Bronchial epithelial cell (primary cell): ENCODE data around the gene SLC44A2. TPM values are rescaled to one million over a fixed set of nuclear protein-coding genes. Genes with fewer than 3 reads are reported as not detected.
A peak's percentile ranks its signal among the peaks of the same experiment; 100 is the strongest.

ENCODE experiments used
- DNase-seq: peaks from one replicate; pipeline ENCODE4 v3.0.0-alpha.2; 2010; ENCODE audit warnings: low read depth
- FAIRE-seq: peaks from 2 replicates; lab custom pipeline; 2011; peaks lifted over from hg19 to GRCh38; lab: Jason Lieb, UNC
- H3K27me3 ChIP-seq: 2 replicates; pipeline ENCODE4 v1.5.1; 2011; ENCODE audit warnings: low read length; ENCODE audit not compliant: control insufficient read depth, insufficient read depth
- H3K36me3 ChIP-seq: 2 replicates; pipeline ENCODE4 v1.5.1; 2011; ENCODE audit warnings: low read length; ENCODE audit not compliant: control insufficient read depth, insufficient read depth
- H3K4me3 ChIP-seq: 2 replicates; pipeline ENCODE4 v1.5.1; 2011; ENCODE audit warnings: mild to moderate bottlenecking, low read depth, low read length, control low read depth
- total RNA-seq: library from RNA; depleted of rRNA; stranded (reverse); fragments of >200 nt; gene quantifications from 2 replicates; pipeline ENCODE4 v1.2.1, GENCODE V29; 2014
- TF ChIP-seq, protein P1 (sequence below): IDR thresholded peaks from 2 replicates; pipeline ENCODE4 v1.5.1; 2011; ENCODE audit warnings: mild to moderate bottlenecking, moderate library complexity, low read length, control low read depth, inconsistent platforms; ENCODE audit not compliant: insufficient read depth, severe bottlenecking

The SLC44A2 gene
- total RNA-seq, 1 donor from 2014 or later, result 18.7 TPM

GRCh38 chr19:10686193-10686592 lies 60.8 kb downstream of the SLC44A2 start:
- H3K27me3 ChIP-seq, result no peaks in the 10 kb centered on the region
- DNase-seq (no peak), FAIRE-seq (no peak)
- TF ChIP-seq, protein P1, sequence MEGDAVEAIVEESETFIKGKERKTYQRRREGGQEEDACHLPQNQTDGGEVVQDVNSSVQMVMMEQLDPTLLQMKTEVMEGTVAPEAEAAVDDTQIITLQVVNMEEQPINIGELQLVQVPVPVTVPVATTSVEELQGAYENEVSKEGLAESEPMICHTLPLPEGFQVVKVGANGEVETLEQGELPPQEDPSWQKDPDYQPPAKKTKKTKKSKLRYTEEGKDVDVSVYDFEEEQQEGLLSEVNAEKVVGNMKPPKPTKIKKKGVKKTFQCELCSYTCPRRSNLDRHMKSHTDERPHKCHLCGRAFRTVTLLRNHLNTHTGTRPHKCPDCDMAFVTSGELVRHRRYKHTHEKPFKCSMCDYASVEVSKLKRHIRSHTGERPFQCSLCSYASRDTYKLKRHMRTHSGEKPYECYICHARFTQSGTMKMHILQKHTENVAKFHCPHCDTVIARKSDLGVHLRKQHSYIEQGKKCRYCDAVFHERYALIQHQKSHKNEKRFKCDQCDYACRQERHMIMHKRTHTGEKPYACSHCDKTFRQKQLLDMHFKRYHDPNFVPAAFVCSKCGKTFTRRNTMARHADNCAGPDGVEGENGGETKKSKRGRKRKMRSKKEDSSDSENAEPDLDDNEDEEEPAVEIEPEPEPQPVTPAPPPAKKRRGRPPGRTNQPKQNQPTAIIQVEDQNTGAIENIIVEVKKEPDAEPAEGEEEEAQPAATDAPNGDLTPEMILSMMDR, result no peak
- no peak overlapping the region for H3K4me3 ChIP-seq
- H3K36me3 ChIP-seq, result peaks cover 63% of the 10 kb centered on the region

DNA sequence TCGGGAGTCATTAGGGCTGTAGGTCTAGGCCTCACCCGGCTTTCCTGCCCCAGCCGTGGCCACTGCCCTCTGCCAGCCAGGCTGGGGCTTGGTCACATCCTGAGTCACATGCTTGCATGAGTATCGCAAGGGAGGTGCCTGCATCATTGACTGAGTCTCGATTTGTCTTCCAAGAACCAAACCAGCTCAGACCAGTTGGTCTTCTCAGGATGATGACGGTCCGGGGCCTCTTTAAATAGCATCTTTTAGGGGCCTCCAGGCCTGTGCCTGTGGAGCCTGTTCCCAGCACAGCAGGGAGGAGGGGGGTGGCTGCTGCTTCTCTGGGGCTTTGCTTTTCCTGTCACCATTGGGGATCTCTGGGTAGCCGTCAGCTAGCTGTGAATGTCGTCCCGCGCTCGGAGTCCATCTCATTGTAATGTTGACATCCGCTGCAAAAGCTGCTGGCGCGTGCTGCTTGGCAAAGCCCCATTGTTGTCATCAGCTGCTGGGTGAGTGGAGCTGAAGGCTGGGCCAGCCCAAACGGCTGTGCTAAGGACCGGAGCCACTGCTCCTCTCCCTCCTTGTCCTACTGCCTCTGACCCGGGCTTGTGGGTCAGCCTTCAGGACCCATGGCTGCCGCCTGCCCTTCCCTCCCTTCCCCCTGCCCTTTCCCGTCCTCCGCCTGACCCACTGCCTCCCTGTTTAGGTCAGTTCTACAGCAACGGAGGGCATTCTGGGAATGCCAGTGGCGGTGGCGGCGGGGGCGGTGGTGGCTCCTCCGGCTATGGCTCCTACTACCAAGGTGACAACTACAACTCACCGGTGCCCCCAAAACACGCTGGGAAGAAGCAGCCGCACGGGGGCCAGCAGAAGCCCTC lies 61.5 kb downstream of the SLC44A2 start:
- no peak overlapping the region for H3K4me3 ChIP-seq
- DNase-seq, result peak; percentile 41

DNA sequence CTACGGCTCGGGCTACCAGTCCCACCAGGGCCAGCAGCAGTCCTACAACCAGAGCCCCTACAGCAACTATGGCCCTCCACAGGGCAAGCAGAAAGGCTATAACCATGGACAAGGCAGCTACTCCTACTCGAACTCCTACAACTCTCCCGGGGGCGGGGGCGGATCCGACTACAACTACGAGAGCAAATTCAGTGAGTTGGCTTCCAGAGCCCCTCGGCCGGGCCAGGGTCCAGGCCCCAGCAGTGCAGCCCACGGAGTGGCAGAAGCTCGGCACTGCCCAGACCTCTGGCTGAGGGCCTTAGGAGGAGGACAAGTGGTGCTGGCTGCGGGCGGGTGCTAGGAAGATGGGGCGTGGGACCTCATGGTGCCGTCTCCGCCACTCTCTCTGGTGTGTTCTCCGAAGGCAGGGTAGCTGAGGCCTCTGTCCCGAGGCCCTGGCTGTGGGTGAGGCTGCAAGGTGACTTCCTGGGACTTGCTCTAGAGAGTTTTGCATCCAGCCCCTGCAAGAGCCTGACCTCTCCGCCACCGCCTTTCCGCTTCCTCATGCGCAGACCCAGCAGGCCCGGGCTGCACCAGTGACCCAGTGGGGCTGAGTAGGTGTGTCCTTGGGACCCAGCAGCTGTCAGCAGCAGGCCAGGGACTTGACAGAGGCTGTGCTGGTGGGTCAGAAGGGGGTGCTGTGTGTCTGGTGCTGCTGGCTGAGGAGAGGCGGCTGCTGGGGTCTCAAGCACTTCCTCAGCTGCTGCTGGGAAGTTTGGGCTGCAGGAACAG lies 62.4 kb downstream of the SLC44A2 start:
- Histone ChIP-seq H3K27me3 (no peaks in the 10 kb centered on the region), H3K4me3 (no peak overlapping the region), H3K36me3 (peaks cover 53% of the 10 kb centered on the region)
- TF ChIP-seq, protein P1, result no peak
- DNase-seq (no peak), FAIRE-seq (no peak)

More for the DNA sequence above, 61.5 kb downstream of the SLC44A2 start:
- TF ChIP-seq, protein P1, result no peak
- no peak for FAIRE-seq
- Histone ChIP-seq H3K27me3 (no peaks in the 10 kb centered on the region), H3K36me3 (peaks cover 61% of the 10 kb centered on the region)

- Histone ChIP-seq H3K36me3 (peaks cover 43% of the 10 kb centered on the region), H3K27me3 (no peaks in the 10 kb centered on the region), H3K4me3 (no peak overlapping the region)
- no peak for FAIRE-seq
- no peak for DNase-seq
- TF ChIP-seq, protein P1, result no peak
Measured at GRCh38 chr19:10688545-10689280, 63.4 kb downstream of the SLC44A2 start.

DNA sequence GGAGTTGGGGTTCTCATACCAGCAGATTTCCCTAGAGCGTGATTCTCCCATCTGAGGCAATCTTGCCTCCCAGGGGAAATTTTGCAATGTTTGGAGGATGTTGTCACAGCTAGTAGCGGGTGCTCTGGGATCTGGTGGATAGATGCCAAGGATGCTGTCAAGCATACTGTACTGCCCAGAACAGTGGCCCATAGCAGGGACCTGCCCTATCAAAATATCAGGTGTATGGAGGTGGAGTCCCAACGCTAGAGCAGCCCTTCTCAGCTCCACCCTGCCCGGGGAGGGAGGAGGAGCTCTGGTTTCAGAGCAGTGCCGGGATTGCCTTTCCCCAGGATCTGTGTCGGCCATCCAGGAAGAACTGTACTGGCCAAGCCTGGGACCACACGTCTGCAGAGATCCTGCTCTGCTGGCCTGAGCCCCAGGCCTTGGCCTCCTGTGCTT lies 65.0 kb downstream of the SLC44A2 start:
- TF ChIP-seq, protein P1, result no peak
- Histone ChIP-seq H3K4me3 (no peak overlapping the region), H3K36me3 (peaks cover 37% of the 10 kb centered on the region), H3K27me3 (no peaks in the 10 kb centered on the region)
- DNase-seq (no peak), FAIRE-seq (peak; percentile 18)
